Activated CD4-positive, alpha-beta memory T cell treated with anti-CD3 and anti-CD28 coated beads, Interleukin-2, amount 10 ng/mL, durations not matched to agents 7 days and 5 days (primary cell): ENCODE measurements around the gene PDK2. TPM values are rescaled to one million over a fixed set of nuclear protein-coding genes. Genes with fewer than 3 reads are reported as not detected.
A peak's percentile ranks its signal among the peaks of the same experiment; 100 is the strongest.

Experiments used
- CTCF ChIA-PET: fragments of 350-600 bp; sonication (Branson Sonifier 250); formaldehyde crosslinking; loops from one replicate; lab custom pipeline; 2021; ENCODE audit warnings: antibody characterized with exemption, inconsistent platforms; lab: Charles Lee
- POLR2A ChIA-PET: fragments of 350-600 bp; sonication (Branson Sonifier 250); formaldehyde crosslinking; loops from one replicate; lab custom pipeline; 2021; ENCODE audit warnings: antibody characterized with exemption; lab: Charles Lee
- DNase-seq: peaks from one replicate; pipeline ENCODE4 v3.0.0-alpha.2; 2020
- H3K27ac Mint-ChIP-seq: one replicate; pipeline ENCODE4 v1.8.0; 2021; ENCODE audit warnings: mild to moderate bottlenecking, mixed read lengths
- H3K27me3 Mint-ChIP-seq: one replicate; pipeline ENCODE4 v1.8.0; 2021; ENCODE audit warnings: mixed read lengths
- H3K36me3 Mint-ChIP-seq: one replicate; pipeline ENCODE4 v1.8.0; 2021; ENCODE audit warnings: low read depth, mixed read lengths
- H3K4me1 Mint-ChIP-seq: one replicate; pipeline ENCODE4 v1.8.0; 2021; ENCODE audit warnings: mixed read lengths
- H3K4me3 Mint-ChIP-seq: one replicate; pipeline ENCODE4 v1.8.0; 2021; ENCODE audit warnings: mild to moderate bottlenecking, mixed read lengths
- H3K9me3 Mint-ChIP-seq: one replicate; pipeline ENCODE4 v1.8.0; 2021; ENCODE audit warnings: mixed read lengths
- total RNA-seq, 2 experiments: library from RNA; stranded (reverse); gene quantifications; one replicate each; pipeline ENCODE4 v1.2.3, GENCODE V29; 2021

PDK2 gene
- total RNA-seq, 2 experiments from 2014 or later = 19.6 to 23.4 TPM

GRCh38 chr17:50088952-50089825, 6.0 kb upstream of the PDK2 start:
- Mint-ChIP-seq H3K36me3 (no peaks in the 10 kb centered on the region), H3K27ac (no peak overlapping the region), H3K27me3 (no peaks in the 10 kb centered on the region), H3K4me1 (peaks cover 2% of the 10 kb centered on the region), H3K9me3 (no peaks in the 10 kb centered on the region), H3K4me3 (no peak overlapping the region)
- ChIA-PET POLR2A (no interaction called here), CTCF (interaction anchor here (2.1 to 3.1 kb wide), 2 partner anchors 61 to 68 kb away, joined by 10 to 73 read pairs; no protein-coding TSS in a partner anchor)
- no peak for DNase-seq

DNA sequence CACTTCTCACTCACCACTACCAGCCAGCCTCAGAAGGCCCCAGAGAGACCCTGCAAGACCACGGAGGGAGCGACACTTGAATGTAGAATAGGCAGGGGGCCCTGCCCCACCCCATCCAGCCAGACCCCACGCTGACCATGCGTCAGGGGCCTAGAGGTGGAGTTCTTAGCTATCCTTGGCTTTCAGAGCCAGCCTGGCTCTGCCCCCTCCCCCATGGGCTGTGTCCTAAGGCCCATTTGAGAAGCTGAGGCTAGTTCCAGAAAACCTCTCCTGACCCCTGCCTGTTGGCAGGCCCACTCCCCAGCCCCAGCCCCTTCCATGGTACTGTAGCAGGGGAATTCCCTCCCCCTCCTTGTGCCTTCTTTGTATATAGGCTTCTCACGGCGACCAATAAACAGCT, 5.1 kb upstream of the PDK2 start:
- Mint-ChIP-seq H3K27me3 (no peaks in the 10 kb centered on the region), H3K27ac (no peak overlapping the region), H3K4me3 (no peak overlapping the region), H3K9me3 (no peaks in the 10 kb centered on the region), H3K4me1 (peaks cover 4% of the 10 kb centered on the region), H3K36me3 (no peaks in the 10 kb centered on the region)
- ChIA-PET CTCF (no interaction called here), POLR2A (no interaction called here)
- DNase-seq = no peak

DNA sequence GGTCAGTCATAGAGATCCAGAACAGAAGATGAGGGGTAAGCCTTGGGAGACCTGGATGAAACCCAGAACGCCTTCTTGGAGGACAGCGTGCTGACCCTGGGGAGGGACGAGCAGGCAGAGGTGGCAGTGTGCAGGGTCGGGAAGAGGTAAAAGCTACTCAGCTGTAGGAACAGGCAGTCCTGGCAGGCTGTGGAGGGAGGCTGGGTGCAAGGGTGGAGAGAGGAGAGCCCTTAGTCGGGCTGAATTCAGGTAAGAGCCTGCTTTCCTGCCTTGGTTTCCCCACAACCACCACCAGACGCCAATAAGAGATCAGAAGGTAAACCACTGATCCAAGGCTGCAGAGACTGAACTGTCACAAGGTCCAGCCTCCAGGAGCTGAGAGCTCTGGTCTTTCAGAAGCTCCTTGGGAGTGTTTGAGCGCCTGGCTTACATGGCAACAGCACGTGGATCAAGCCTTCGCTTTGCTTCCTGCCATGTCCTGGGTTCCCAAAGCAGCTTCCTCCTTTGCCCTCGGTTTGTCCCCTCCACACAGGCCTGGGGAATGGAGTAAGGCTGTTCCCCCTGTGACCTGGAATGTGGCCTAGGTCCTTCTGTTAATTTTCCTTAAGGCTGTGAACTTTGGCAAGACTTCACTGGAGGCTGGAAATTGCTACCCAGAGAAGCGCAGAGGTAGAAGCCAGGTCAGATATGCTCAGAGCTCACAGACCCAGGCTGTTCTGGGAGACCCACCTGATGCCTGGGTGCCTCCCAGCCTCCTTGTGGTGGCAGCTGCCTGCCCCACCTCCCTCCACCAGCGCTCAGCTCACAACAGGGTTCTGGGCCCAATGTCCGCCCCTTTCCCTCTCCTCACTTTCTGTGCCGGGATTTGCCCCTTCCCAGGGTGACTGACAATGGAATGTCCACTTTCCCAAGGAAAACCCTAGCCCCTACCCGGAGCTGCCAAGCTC, 3.9 kb upstream of the PDK2 start:
- no peak overlapping the region for H3K27ac Mint-ChIP-seq
- H3K4me3 Mint-ChIP-seq = no peak overlapping the region
- no peak for DNase-seq
- peaks cover 13% of the 10 kb centered on the region for H3K4me1 Mint-ChIP-seq
- H3K9me3 Mint-ChIP-seq = no peaks in the 10 kb centered on the region
- H3K36me3 Mint-ChIP-seq = no peaks in the 10 kb centered on the region
- H3K27me3 Mint-ChIP-seq = no peaks in the 10 kb centered on the region
- ChIA-PET CTCF (interaction anchor here (1.1 to 4.3 kb wide), 2 partner anchors 64 to 198 kb away, joined by 3 to 32 read pairs; no protein-coding TSS in a partner anchor), POLR2A (no interaction called here)

DNA sequence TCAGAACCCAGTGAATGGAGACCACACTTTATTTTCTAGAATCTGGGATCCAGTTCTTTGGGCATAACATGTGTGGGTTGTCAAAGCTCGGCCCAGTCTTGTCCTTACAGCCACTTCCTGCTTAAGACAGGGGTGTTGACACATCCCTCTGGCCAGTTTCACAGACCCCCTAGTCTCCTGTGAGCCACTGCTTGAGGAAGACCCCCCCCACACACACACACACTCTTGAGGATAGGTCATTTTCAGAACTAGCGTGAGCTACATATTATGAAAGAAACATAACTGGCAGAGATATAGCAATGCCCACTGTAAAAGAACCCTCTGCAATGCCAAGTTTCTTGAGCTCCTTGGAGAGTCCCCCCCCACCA, 3.2 kb upstream of the PDK2 start:
- peaks cover 17% of the 10 kb centered on the region for H3K4me1 Mint-ChIP-seq
- no peak overlapping the region for H3K4me3 Mint-ChIP-seq
- no peak overlapping the region for H3K27ac Mint-ChIP-seq
- no peak for DNase-seq
- no peaks in the 10 kb centered on the region for H3K9me3 Mint-ChIP-seq
- POLR2A ChIA-PET = no interaction called here
- H3K27me3 Mint-ChIP-seq = no peaks in the 10 kb centered on the region
- CTCF ChIA-PET = interaction anchor here (0.7 to 4.3 kb wide), 7 partner anchors 24 to 269 kb away, joined by 3 to 48 read pairs (median 5); no protein-coding TSS in a partner anchor
- H3K36me3 Mint-ChIP-seq = no peaks in the 10 kb centered on the region

DNA sequence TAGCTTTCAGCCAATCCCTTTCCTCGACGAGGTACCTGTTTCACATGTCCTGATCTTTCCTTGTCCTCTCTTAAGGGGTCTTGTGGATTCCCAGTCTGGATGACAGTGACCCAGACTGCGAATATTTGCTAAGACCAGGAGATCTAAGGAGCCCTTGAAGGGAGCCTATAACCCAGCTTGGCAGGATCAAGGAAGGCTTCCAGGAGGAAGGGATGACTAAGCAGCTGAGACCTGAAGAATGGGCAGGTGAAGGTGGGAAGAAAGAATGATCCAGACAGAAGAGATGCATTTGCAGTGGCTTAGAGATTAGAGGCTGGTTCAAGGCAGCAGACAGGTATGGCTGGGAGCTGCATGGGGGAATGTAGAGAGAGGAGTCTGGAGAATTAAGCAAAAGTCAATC, 1.9 kb upstream of the PDK2 start:
- CTCF ChIA-PET = interaction anchor here (0.6 to 4.3 kb wide), 17 partner anchors 9 to 751 kb away, joined by 3 to 48 read pairs (median 14); partner anchors contain the start of genes ITGA3 and TMEM92

DNA sequence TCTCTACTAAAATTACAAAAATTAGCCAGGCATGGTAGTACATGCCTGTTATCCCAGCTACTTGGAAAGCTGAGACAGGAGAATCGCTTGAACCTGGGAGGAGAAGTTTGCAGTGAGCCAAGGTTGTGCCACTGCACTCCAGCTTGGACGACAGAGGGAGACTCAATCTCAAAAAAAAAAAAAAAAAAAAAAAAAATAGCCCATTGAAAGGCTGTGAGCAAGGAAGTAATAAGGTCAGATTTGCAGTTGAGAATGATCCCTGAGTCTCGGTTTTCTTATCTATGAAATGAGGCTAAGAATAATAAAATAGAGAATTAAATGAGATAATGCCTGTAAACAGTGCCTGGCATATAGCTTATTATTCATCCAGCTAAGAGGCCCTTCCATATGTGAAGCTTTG, 1.3 kb upstream of the PDK2 start:
- H3K27me3 Mint-ChIP-seq = no peaks in the 10 kb centered on the region

More for the DNA sequence above, 1.9 kb upstream of the PDK2 start:
- Mint-ChIP-seq H3K27ac (no peak overlapping the region), H3K36me3 (no peaks in the 10 kb centered on the region), H3K4me3 (no peak overlapping the region), H3K27me3 (no peaks in the 10 kb centered on the region), H3K4me1 (peaks cover 18% of the 10 kb centered on the region), H3K9me3 (no peaks in the 10 kb centered on the region)
- DNase-seq = no peak
- POLR2A ChIA-PET = interaction anchor here (2.4 kb wide), 1 partner anchor 36 kb away, joined by 8 read pairs; the partner anchor contains the start of gene ITGA3

GRCh38 chr17:50094243-50094752, 853 bp upstream of the PDK2 start:
- Mint-ChIP-seq H3K4me3 (peak overlapping the region; percentile 79), H3K36me3 (peaks cover 3% of the 10 kb centered on the region), H3K27ac (peak overlapping the region; percentile 76), H3K4me1 (peaks cover 18% of the 10 kb centered on the region), H3K27me3 (no peaks in the 10 kb centered on the region), H3K9me3 (no peaks in the 10 kb centered on the region)
- DNase-seq = peak; percentile 90
- ChIA-PET CTCF (interaction anchor here (0.6 to 4.3 kb wide), 70 partner anchors 9 to 1446 kb away, joined by 3 to 48 read pairs (median 4); partner anchors contain the start of genes COL1A1, ITGA3, PPP1R9B and SAMD14), POLR2A (interaction anchor here (1.0 to 2.4 kb wide), 6 partner anchors 13 to 93 kb away, joined by 3 to 8 read pairs (median 4); partner anchors contain the start of gene ITGA3)

More for the DNA sequence above, 1.3 kb upstream of the PDK2 start:
- peak overlapping the region; percentile 76 for H3K27ac Mint-ChIP-seq
- ChIA-PET CTCF (interaction anchor here (0.6 to 4.3 kb wide), 65 partner anchors 9 to 1446 kb away, joined by 3 to 48 read pairs (median 4); partner anchors contain the start of genes COL1A1, ITGA3, PPP1R9B and SAMD14), POLR2A (interaction anchor here (1.0 to 2.4 kb wide), 5 partner anchors 14 to 92 kb away, joined by 3 to 8 read pairs (median 3); partner anchors contain the start of gene ITGA3)
- H3K9me3 Mint-ChIP-seq = no peaks in the 10 kb centered on the region
- no peak overlapping the region for H3K4me3 Mint-ChIP-seq
- no peak for DNase-seq
- H3K4me1 Mint-ChIP-seq = peaks cover 18% of the 10 kb centered on the region
- peaks cover 3% of the 10 kb centered on the region for H3K36me3 Mint-ChIP-seq

- peak overlapping the region; percentile 76 for H3K27ac Mint-ChIP-seq
- peaks cover 3% of the 10 kb centered on the region for H3K36me3 Mint-ChIP-seq
- peak overlapping the region; percentile 79 for H3K4me3 Mint-ChIP-seq
- DNase-seq = no peak
- no peaks in the 10 kb centered on the region for H3K27me3 Mint-ChIP-seq
- ChIA-PET POLR2A (interaction anchor here (1.0 to 1.4 kb wide), 2 partner anchors 9 to 75 kb away, joined by 3 to 4 read pairs; no protein-coding TSS in a partner anchor), CTCF (interaction anchor here (1.0 kb wide), 1 partner anchor 8 kb away, joined by 4 read pairs; no protein-coding TSS in a partner anchor)
- H3K9me3 Mint-ChIP-seq = no peaks in the 10 kb centered on the region
- H3K4me1 Mint-ChIP-seq = peaks cover 23% of the 10 kb centered on the region
These were observed 481 bp downstream of the PDK2 start for GRCh38 chr17:50095626-50096037.

DNA sequence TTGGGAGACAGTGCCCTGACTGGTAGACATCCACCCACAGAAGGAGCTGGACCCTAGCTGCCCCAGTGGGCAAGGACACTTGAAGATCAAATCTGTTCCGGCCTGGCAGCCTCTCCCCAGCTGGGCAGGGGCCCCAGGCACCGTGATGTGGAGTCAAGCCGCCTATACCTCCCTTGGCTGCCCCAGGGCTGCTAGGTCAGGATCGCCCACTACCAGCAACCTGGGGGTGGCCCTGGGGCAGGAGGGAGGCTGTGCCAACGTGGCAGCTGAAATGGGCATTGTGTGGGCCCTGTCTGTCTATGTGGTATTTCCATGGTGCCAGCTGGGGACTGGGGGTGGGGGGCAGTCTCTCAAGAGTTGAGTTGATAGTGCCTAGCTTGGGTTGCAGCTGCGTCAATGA, 941 bp downstream of the PDK2 start:
- CTCF ChIA-PET = interaction anchor here (0.6 to 1.0 kb wide), 2 partner anchors 9 to 55 kb away, joined by 4 to 5 read pairs; partner anchors contain the start of gene PPP1R9B
- DNase-seq = no peak
- H3K36me3 Mint-ChIP-seq = peaks cover 3% of the 10 kb centered on the region
- no peaks in the 10 kb centered on the region for H3K9me3 Mint-ChIP-seq
- POLR2A ChIA-PET = interaction anchor here (1.0 kb wide), 1 partner anchor 9 kb away, joined by 3 read pairs; no protein-coding TSS in a partner anchor
- no peaks in the 10 kb centered on the region for H3K27me3 Mint-ChIP-seq
- H3K27ac Mint-ChIP-seq = no peak overlapping the region
- H3K4me3 Mint-ChIP-seq = peak overlapping the region; percentile 79
- H3K4me1 Mint-ChIP-seq = peaks cover 23% of the 10 kb centered on the region

DNA sequence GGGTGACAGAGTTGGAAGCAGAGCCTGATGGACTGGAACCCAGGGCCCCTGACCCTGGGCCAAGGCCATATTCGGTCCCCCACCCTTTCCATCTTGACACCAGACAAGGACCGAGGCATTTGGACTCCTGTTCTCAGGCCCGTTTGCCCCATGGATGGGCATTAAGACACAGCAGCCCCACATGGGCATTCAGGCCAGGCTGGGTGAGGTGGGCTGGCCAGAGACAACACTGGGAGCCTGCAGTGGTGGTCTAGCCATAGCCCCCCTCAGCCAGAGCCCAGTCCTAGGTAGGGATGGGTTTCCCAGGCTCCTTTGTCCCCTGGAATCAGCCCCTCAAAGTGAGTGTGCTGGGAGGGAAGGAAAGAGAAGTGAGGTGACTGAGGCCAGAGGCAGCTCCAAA, 1.6 kb downstream of the PDK2 start:
- Mint-ChIP-seq H3K27me3 (no peaks in the 10 kb centered on the region), H3K4me3 (no peak overlapping the region), H3K36me3 (peaks cover 3% of the 10 kb centered on the region), H3K4me1 (peaks cover 23% of the 10 kb centered on the region), H3K27ac (no peak overlapping the region), H3K9me3 (no peaks in the 10 kb centered on the region)
- ChIA-PET POLR2A (interaction anchor here (1.0 kb wide), 1 partner anchor 10 kb away, joined by 3 read pairs; no protein-coding TSS in a partner anchor), CTCF (interaction anchor here (0.6 to 1.0 kb wide), 2 partner anchors 9 to 54 kb away, joined by 4 to 5 read pairs; partner anchors contain the start of gene PPP1R9B)
- no peak for DNase-seq

- Mint-ChIP-seq H3K27me3 (no peaks in the 10 kb centered on the region), H3K9me3 (no peaks in the 10 kb centered on the region), H3K27ac (no peak overlapping the region), H3K4me1 (peaks cover 23% of the 10 kb centered on the region), H3K4me3 (no peak overlapping the region), H3K36me3 (peaks cover 3% of the 10 kb centered on the region)
- CTCF ChIA-PET = interaction anchor here (0.7 kb wide), 1 partner anchor 10 kb away, joined by 3 read pairs; no protein-coding TSS in a partner anchor
- POLR2A ChIA-PET = no interaction called here
- DNase-seq = no peak
These were observed 2.3 kb downstream of the PDK2 start for GRCh38 chr17:50097455-50097854.
